ENCODE data around the gene GALNS. TPM values are rescaled to one million over a fixed set of nuclear protein-coding genes. Genes with fewer than 3 reads are reported as not detected.

The GALNS gene
- total and polyA plus RNA-seq, 2 of the 13 experiments (the other 11 are each of a cell fraction or from before 2014, with no cell fraction given) = 9.2 to 9.8 TPM

GRCh38 chr16:88810912-88811768, 45.6 kb downstream of the GALNS start (continued):
- 0 out of 2 replicates have a peak, but pooled peaks have one; percentile 22 for TF ChIP-seq ARNT2 (CRISPR knock-in tag; IDR thresholded peaks at IDR 0.05; ENCODE audit: low read depth)
- TF ChIP-seq PHF21A (CRISPR knock-in tag; IDR thresholded peaks at IDR 0.05) = no peak
- TF ChIP-seq BCLAF1 (IDR thresholded peaks at IDR 0.05) = no peak
- no peak for TF ChIP-seq SMYD3 (CRISPR knock-in tag; IDR thresholded peaks at IDR 0.05)
- TF ChIP-seq DZIP1 (CRISPR knock-in tag; IDR thresholded peaks at IDR 0.05) = no peak
- no peak for TF ChIP-seq GATAD2A (CRISPR knock-in tag; IDR thresholded peaks at IDR 0.05)
- no peak for TF ChIP-seq ZNF580 (CRISPR knock-in tag; IDR thresholded peaks at IDR 0.05; ENCODE audit: borderline replicate concordance, low read depth)
- TF ChIP-seq SNAPC2 (CRISPR knock-in tag; IDR thresholded peaks at IDR 0.05) = no peak
- 0 out of 2 replicates have a peak, but pooled peaks have one; percentile 82 for TF ChIP-seq ZNF577 (CRISPR knock-in tag; IDR thresholded peaks at IDR 0.05; ENCODE audit: borderline replicate concordance, low read depth)
- TF ChIP-seq ATF4 (CRISPR knock-in tag; IDR thresholded peaks at IDR 0.05) = no peak
- peak; percentile 76; the same call in 1 of the 2 replicates for TF ChIP-seq PPARG (CRISPR knock-in tag; conservative IDR thresholded peaks at IDR 0.05)
- no peak for TF ChIP-seq LCORL (IDR thresholded peaks at IDR 0.05)
- TF ChIP-seq LCORL (CRISPR knock-in tag; IDR thresholded peaks at IDR 0.05) = no peak
- no peak for TF ChIP-seq CEBPB (IDR thresholded peaks at IDR 0.05; ENCODE audit: borderline replicate concordance, low read depth, low read length)
- no peak for TF ChIP-seq HNF1A (IDR thresholded peaks at IDR 0.05; ENCODE audit: low read depth)
- peak; percentile 52; the same call in 1 of the 2 replicates for TF ChIP-seq HNF1A (CRISPR knock-in tag; IDR thresholded peaks at IDR 0.05; ENCODE audit: borderline replicate concordance)
- TF ChIP-seq ARID2 (CRISPR knock-in tag; IDR thresholded peaks at IDR 0.05; ENCODE audit: borderline replicate concordance) = no peak
- TF ChIP-seq ZFX (CRISPR knock-in tag; IDR thresholded peaks at IDR 0.05; ENCODE audit: low read depth) = no peak
